ENCODE measurements around the gene OR5H6. TPM values are rescaled to one million over a fixed set of nuclear protein-coding genes. Genes with fewer than 3 reads are reported as not detected.

The OR5H6 gene
- total RNA-seq, 1 donor from 2014 or later = not detected

GRCh38 chr3:98290916-98291315 lies 26.9 kb downstream of the OR5H6 start:
- no peak for TF ChIP-seq CTCF (IDR thresholded peaks at IDR 0.05; ENCODE audit: unreplicated experiment)
- Mint-ChIP-seq H3K9me3 (ENCODE audit: low read depth) (peaks cover 13% of the 10 kb centered on the region), H3K27ac (peak overlapping the region; percentile 38), H3K4me3 (ENCODE audit: low read depth) (no peak overlapping the region), H3K4me1 (ENCODE audit: low read depth) (peaks cover 7% of the 10 kb centered on the region), H3K27me3 (no peaks in the 10 kb centered on the region), H3K36me3 (ENCODE audit: insufficient read depth) (no peaks in the 10 kb centered on the region)
- no peak for DNase-seq (ENCODE audit: low spot score, unreplicated experiment)

- H3K4me3 Mint-ChIP-seq (ENCODE audit: low read depth) = no peak overlapping the region
- H3K36me3 Mint-ChIP-seq (ENCODE audit: insufficient read depth) = no peaks in the 10 kb centered on the region
- peaks cover 13% of the 10 kb centered on the region for H3K9me3 Mint-ChIP-seq (ENCODE audit: low read depth)
- TF ChIP-seq CTCF (IDR thresholded peaks at IDR 0.05; ENCODE audit: unreplicated experiment) = no peak
- no peaks in the 10 kb centered on the region for H3K27me3 Mint-ChIP-seq
- no peak for DNase-seq (ENCODE audit: low spot score, unreplicated experiment)
- H3K4me1 Mint-ChIP-seq (ENCODE audit: low read depth) = peaks cover 7% of the 10 kb centered on the region
- no peak overlapping the region for H3K27ac Mint-ChIP-seq
Measured at GRCh38 chr3:98291332-98291957, 27.4 kb downstream of the OR5H6 start.

Other genes with a start within 250 kb of the OR5H6 start
- gene GABRR3, start 228.9 kb upstream of the OR5H6 start, total RNA-seq = not detected in 2 replicates
- not detected in 2 replicates for gene OR5AC2, start 177.1 kb upstream of the OR5H6 start, total RNA-seq
- gene OR5H1, start 133.5 kb upstream of the OR5H6 start, total RNA-seq = not detected in 2 replicates
- not detected in 2 replicates for gene OR5H14, start 116.8 kb upstream of the OR5H6 start, total RNA-seq
- gene OR5H15, start 97.5 kb upstream of the OR5H6 start, total RNA-seq = not detected in 2 replicates
- not detected in 2 replicates for gene OR5H2, start 18.3 kb downstream of the OR5H6 start, total RNA-seq
- gene OR5K4, start 89.6 kb downstream of the OR5H6 start, total RNA-seq = not detected in 2 replicates
- not detected in 2 replicates for gene OR5K3, start 126.4 kb downstream of the OR5H6 start, total RNA-seq
- not detected in 2 replicates for gene OR5K1, start 199.0 kb downstream of the OR5H6 start, total RNA-seq
- gene OR5K2, start 233.4 kb downstream of the OR5H6 start, total RNA-seq = not detected in 2 replicates

Measured in progenitor cell of endocrine pancreas (in vitro differentiated cells).